GM12878 (cell line): Measurements from ENCODE around the gene SPAG9. TPM values are rescaled to one million over a fixed set of nuclear protein-coding genes. Genes with fewer than 3 reads are reported as not detected.

Source experiments
- ATAC-seq: fragments of 200-7000 bp; cut with Tn5 transposase; 3 replicates; pipeline ENCODE4 v1.9.1; 2020; ENCODE audit warnings: mild to moderate bottlenecking, moderate library complexity
- BruUV-seq: library from RNA; stranded (reverse); fragments of 400-500 nt; replicated peaks from 2 replicates; lab custom pipeline; 2021; lab: Mats Ljungman, UMichigan
- CTCF ChIA-PET: fragments of 300-600 bp; sonication (Branson Sonifier 250); formaldehyde crosslinking; extraction: SDS; loops from one replicate; lab custom pipeline; 2021; ENCODE audit warnings: inconsistent platforms; lab: Yijun Ruan, JAX
- POLR2A ChIA-PET: fragments of 350-600 bp; formaldehyde crosslinking; extraction: SDS; loops from one replicate; lab custom pipeline; 2021; ENCODE audit warnings: inconsistent platforms; lab: Charles Lee
- RAD21 ChIA-PET: fragments of 300-600 bp; sonication (Branson Sonifier 250); formaldehyde crosslinking; loops from one replicate; lab custom pipeline; 2023; ENCODE audit warnings: antibody characterized with exemption; ENCODE audit not compliant: unreplicated experiment; lab: Charles Lee
- SMC1A ChIA-PET: fragments of 300-600 bp; sonication (Branson Sonifier 250); formaldehyde crosslinking; loops from one replicate; lab custom pipeline; 2023; ENCODE audit not compliant: unreplicated experiment, uncharacterized antibody; lab: Charles Lee
- DNase-seq: peaks from one replicate; pipeline ENCODE4 v3.0.0-alpha.2; 2011; ENCODE audit warnings: low read depth, low spot score
- FAIRE-seq: peaks from 3 replicates; lab custom pipeline; 2011; peaks lifted over from hg19 to GRCh38; lab: Jason Lieb, UNC
- H2AFZ ChIP-seq: 2 replicates; pipeline ENCODE4 v1.6.0; 2011; ENCODE audit warnings: low read depth, low read length, control low read depth; ENCODE audit not compliant: control insufficient read depth
- H3K27ac ChIP-seq: 2 replicates; pipeline ENCODE4 v1.5.1; 2011; ENCODE audit warnings: control low read depth; ENCODE audit not compliant: control insufficient read depth, insufficient read depth
- H3K27me3 ChIP-seq, 2 experiments: replicated peaks in 1 of 2; 2 replicates each; pipeline versions ENCODE4 v1.6.0 to v1.6.1; 2011; ENCODE audit warnings: low read length in 1 of 2; ENCODE audit not compliant: control insufficient read depth in 2 of 2, insufficient read depth in 2 of 2
- H3K36me3 ChIP-seq, 2 experiments: 2 replicates each; pipeline ENCODE4 v1.5.1; 2011; ENCODE audit warnings: low read length in 1 of 2; ENCODE audit not compliant: control insufficient read depth in 2 of 2, insufficient read depth in 2 of 2
- H3K4me1 ChIP-seq: 2 replicates; pipeline ENCODE4 v1.6.1; 2011; ENCODE audit warnings: mild to moderate bottlenecking, low read length, moderate library complexity, mixed read lengths; ENCODE audit not compliant: control insufficient read depth, insufficient read depth
- H3K4me2 ChIP-seq: 2 replicates; pipeline ENCODE4 v1.6.0; 2011; ENCODE audit warnings: control low read depth; ENCODE audit not compliant: control insufficient read depth, insufficient read depth
- H3K4me3 ChIP-seq: fragments of 200-600 bp; sonication (generic); 2 replicates; pipeline ENCODE4 v1.5.1; 2016
- H3K79me2 ChIP-seq: 2 replicates; pipeline ENCODE4 v1.6.0; 2011; ENCODE audit warnings: low read length; ENCODE audit not compliant: control insufficient read depth, insufficient read depth
- H3K9ac ChIP-seq: 2 replicates; pipeline ENCODE4 v1.8.0; 2011; ENCODE audit warnings: low read length, control low read depth, mixed read lengths; ENCODE audit not compliant: control insufficient read depth, insufficient read depth
- H3K9me3 ChIP-seq: replicated peaks from 3 replicates; pipeline ENCODE4 v1.5.1; 2011; ENCODE audit warnings: mild to moderate bottlenecking, low read length; ENCODE audit not compliant: control insufficient read depth, insufficient read depth
- H4K20me1 ChIP-seq: 2 replicates; pipeline ENCODE4 v1.6.0; 2011; ENCODE audit not compliant: control insufficient read depth, insufficient read depth
- CUX1 ChIP-seq: IDR thresholded peaks from 2 replicates; pipeline ENCODE4 v1.6.1; 2012; ENCODE audit warnings: improper control_type of control experiment, low read depth, low read length; ENCODE audit not compliant: insufficient replicate concordance
- EED ChIP-seq: sonication (generic); IDR thresholded peaks from 2 replicates; pipeline ENCODE4 v1.6.1; 2016; ENCODE audit warnings: antibody characterized with exemption, low read depth
- MEF2A ChIP-seq: IDR thresholded peaks from 2 replicates; pipeline ENCODE4 v1.6.1; 2011; ENCODE audit warnings: low read depth, mild to moderate bottlenecking, low read length, moderate library complexity; ENCODE audit not compliant: insufficient read depth
- POLR2A ChIP-seq: IDR thresholded peaks from 2 replicates; pipeline ENCODE4 v1.6.1; 2011; ENCODE audit warnings: low read depth, mild to moderate bottlenecking, low read length
- WGBS: methylation state at CpG from one replicate; pipeline ENCODE4 v1.1.6; 2016; ENCODE audit warnings: low lambda C conversion rate; ENCODE audit not compliant: insufficient replicate concordance, insufficient coverage; ENCODE audit errors: missing lambda C conversion rate; 5-methylcytosine and 5-hydroxymethylcytosine counted together
- in situ Hi-C: fragments of 300-500 bp; cut with MboI; formaldehyde crosslinking; loops from 9 replicates; pipeline ENCODE4 v1.14.3; 2018; ENCODE audit warnings: mixed read lengths
- intact Hi-C: fragments of 100-400 bp; cut with micrococcal nuclease; formaldehyde crosslinking; loops from one replicate; pipeline ENCODE4 v1.14.2; 2022; ENCODE audit not compliant: unreplicated experiment
- polyA plus RNA-seq, 11 experiments: library from polyadenylated mRNA; depleted of rRNA in 4 of 11; unstranded in 6 of 11; stranded (reverse) in 5 of 11; fragments of >200 nt; fragmentation: Nextera tagmentation in 4 of 11; fragmentation: Illumina TruSeq in 1 of 11; extraction: Ambion mirVana in 4 of 11; extraction: Trizol in 1 of 11; gene quantifications; 1 replicate in 1 of 11; 2 replicates in 10 of 11; pipeline versions ENCODE4 v1.2.1 to v1.2.3, GENCODE V29; 2011 to 2016; ENCODE audit warnings: inconsistent platforms in 2 of 11, missing spikeins in 2 of 11, low read depth in 1 of 11
- total RNA-seq, 4 experiments: library from RNA; depleted of rRNA in 3 of 4; stranded (reverse); fragments of >200 nt in 3 of 4; fragmentation: Illumina TruSeq in 1 of 4; extraction: Trizol in 1 of 4; gene quantifications; 2 replicates each; pipeline versions ENCODE4 v1.2.1 to v1.2.3, GENCODE V29; 2013 to 2021

The SPAG9 gene
- total and polyA plus RNA-seq, 10 of the 15 experiments (the other 5 are each of a cell fraction or from before 2014, with no cell fraction given), result 6.6 to 42.0 (median 24.9) TPM

GRCh38 chr17:50955160-50955559 lies 165.5 kb downstream of the SPAG9 start:
- H3K9ac ChIP-seq, result no peak overlapping the region
- peaks cover 19% of the 10 kb centered on the region for H3K4me1 ChIP-seq
- H3K4me2 ChIP-seq, result no peak overlapping the region
- RAD21 ChIA-PET, result interaction anchor here (1.1 kb wide), 1 partner anchor 103 kb away, joined by 5 read pairs; no protein-coding TSS in a partner anchor
- intact Hi-C loops, result loop anchor here (10.0 kb wide), 1 partner anchor 410 kb away; the partner anchor contains the start of gene SPATA20
- H4K20me1 ChIP-seq, result no peaks in the 10 kb centered on the region
- CTCF ChIA-PET, result interaction anchor here (0.7 to 12.2 kb wide), 5 partner anchors 10 to 172 kb away, joined by 4 to 309 read pairs (median 12); no protein-coding TSS in a partner anchor
- TF ChIP-seq MEF2A (no peak), POLR2A (0 out of 2 replicates have a peak, but pooled peaks have one; percentile 24)
- no peaks in the 10 kb centered on the region for H3K79me2 ChIP-seq
- FAIRE-seq (no peak), DNase-seq (no peak), ATAC-seq (no peak)
- no peak overlapping the region for H3K4me3 ChIP-seq
- no peaks in the 10 kb centered on the region; a peak in 1 of 4 replicates for H3K36me3 ChIP-seq
- WGBS, result 77% methylated on average over 8 of the region's 8 CpGs
- H3K27me3 ChIP-seq, result no peaks in the 10 kb centered on the region
- BruUV-seq, result no TSS peak
- SMC1A ChIA-PET, result interaction anchor here (0.7 to 3.7 kb wide), 3 partner anchors 45 to 102 kb away, joined by 3 to 28 read pairs (median 4); no protein-coding TSS in a partner anchor
- in situ Hi-C loops, result loop anchor here (10.0 kb wide), 2 partner anchors 170 to 410 kb away; partner anchors contain the start of gene SPATA20
- H3K27ac ChIP-seq, result no peak overlapping the region
- H3K9me3 ChIP-seq, result no peaks in the 10 kb centered on the region
- POLR2A ChIA-PET, result no interaction called here
- no peak overlapping the region for H2AFZ ChIP-seq

GRCh38 chr17:50954641-50955121 lies 166.0 kb downstream of the SPAG9 start:
- Histone ChIP-seq H3K27me3 (no peaks in the 10 kb centered on the region), H3K79me2 (no peaks in the 10 kb centered on the region), H3K4me1 (peaks cover 20% of the 10 kb centered on the region), H3K4me3 (no peak overlapping the region), H3K36me3 (no peaks in the 10 kb centered on the region; a peak in 1 of 4 replicates), H4K20me1 (no peaks in the 10 kb centered on the region), H3K9ac (no peak overlapping the region), H3K9me3 (no peaks in the 10 kb centered on the region), H3K4me2 (no peak overlapping the region), H2AFZ (no peak overlapping the region), H3K27ac (no peak overlapping the region)
- FAIRE-seq, result no peak
- intact Hi-C loops, result loop anchor here (10.0 kb wide), 1 partner anchor 410 kb away; the partner anchor contains the start of gene SPATA20
- POLR2A ChIA-PET, result no interaction called here
- CTCF ChIA-PET, result interaction anchor here (0.7 to 12.2 kb wide), 6 partner anchors 10 to 171 kb away, joined by 3 to 309 read pairs (median 8); no protein-coding TSS in a partner anchor
- RAD21 ChIA-PET, result interaction anchor here (1.1 kb wide), 1 partner anchor 102 kb away, joined by 5 read pairs; no protein-coding TSS in a partner anchor
- BruUV-seq, result no TSS peak
- DNase-seq, result no peak
- SMC1A ChIA-PET, result interaction anchor here (0.7 to 3.7 kb wide), 3 partner anchors 46 to 102 kb away, joined by 3 to 28 read pairs (median 4); no protein-coding TSS in a partner anchor
- ATAC-seq, result no peak
- in situ Hi-C loops, result loop anchor here (5.0 to 10.0 kb wide), 3 partner anchors 102 to 410 kb away; partner anchors contain the start of gene SPATA20
- 71% methylated on average over 5 of the region's 8 CpGs for WGBS
- TF ChIP-seq CUX1 (no peak), EED (0 out of 2 replicates have a peak, but pooled peaks have one; percentile 7)
- TF ChIP-seq, all 136 proteins: peak for 1
